K562 (cell line): ENCODE results near the gene METTL23. TPM values are rescaled to one million over a fixed set of nuclear protein-coding genes. Genes with fewer than 3 reads are reported as not detected.

Experiments
- ATF3 ChIP-seq, 2 experiments: fragments of 450-650 bp in 1 of 2; sonication (generic) in 1 of 2; formaldehyde crosslinking in 1 of 2; IDR thresholded peaks in 1 of 2; conservative IDR thresholded peaks in 1 of 2; 2 replicates each; pipeline versions ENCODE4 v1.6.1 to v1.8.1; 2016 to 2023; ENCODE audit warnings: mild to moderate bottlenecking in 2 of 2, moderate library complexity in 2 of 2, inconsistent platforms in 1 of 2, missing genetic modification reagents in 1 of 2
- E2F1 ChIP-seq: sonication (generic); formaldehyde crosslinking; IDR thresholded peaks from 2 replicates; pipeline ENCODE4 v1.8.1; 2023; ENCODE audit warnings: mild to moderate bottlenecking, missing genetic modification reagents, moderate library complexity
- E2F3 ChIP-seq: fragments of 250-450 bp; sonication (Bioruptor Pico); IDR thresholded peaks from 2 replicates; pipeline ENCODE4 v1.4.0; 2020; ENCODE audit warnings: mild to moderate bottlenecking
- ESRRA ChIP-seq: fragments of 450-650 bp; IDR thresholded peaks from 2 replicates; pipeline ENCODE4 v1.6.1; 2014; ENCODE audit warnings: low read depth, mild to moderate bottlenecking, moderate library complexity, borderline replicate concordance
- MED1 ChIP-seq: sonication (generic); formaldehyde crosslinking; IDR thresholded peaks from 2 replicates; pipeline ENCODE4 v1.8.1; 2023; ENCODE audit warnings: missing genetic modification reagents, borderline replicate concordance
- MLLT1 ChIP-seq, 2 experiments: fragments of 450-650 bp; IDR thresholded peaks; 2 replicates each; pipeline ENCODE4 v1.6.1; 2016
- MXD1 ChIP-seq: fragments of 250-450 bp; sonication (Bioruptor Pico); IDR thresholded peaks from 2 replicates; pipeline ENCODE4 v1.8.0; 2021; ENCODE audit warnings: borderline replicate concordance, mild to moderate bottlenecking, moderate library complexity; ENCODE audit not compliant: poor library complexity, severe bottlenecking
- MXI1 ChIP-seq: IDR thresholded peaks from 2 replicates; pipeline ENCODE4 v1.6.1; 2011; ENCODE audit warnings: low read depth, mild to moderate bottlenecking, improper control_type of control experiment, low read length
- PYGO2 ChIP-seq: fragments of 450-650 bp; IDR thresholded peaks from 2 replicates; pipeline ENCODE4 v1.6.1; 2016; ENCODE audit warnings: mild to moderate bottlenecking, missing genetic modification characterization, moderate library complexity, missing compliant biosample characterization
- RNF219 ChIP-seq: fragments of 250-450 bp; sonication (Bioruptor Pico); IDR thresholded peaks from 2 replicates; pipeline ENCODE4 v1.5.0; 2022; ENCODE audit warnings: mild to moderate bottlenecking
- SRF ChIP-seq, 2 experiments: fragments of 250-450, 450-650 bp in 1 of 2; sonication (Bioruptor Pico) in 1 of 2; sonication (generic) in 1 of 2; formaldehyde crosslinking; IDR thresholded peaks; 2 replicates each; pipeline versions ENCODE4 v1.5.0 to v1.5.1; 2020 to 2022; ENCODE audit warnings: mild to moderate bottlenecking in 1 of 2, missing genetic modification reagents in 1 of 2
- TFAM ChIP-seq: fragments of 250-450 bp; sonication (Bioruptor Pico); conservative IDR thresholded peaks from 2 replicates; pipeline ENCODE4 v1.5.0; 2021; ENCODE audit warnings: mild to moderate bottlenecking, moderate library complexity
- TOE1 ChIP-seq, 2 experiments: fragments of 450-650 bp in 1 of 2; sonication (generic) in 1 of 2; formaldehyde crosslinking in 1 of 2; IDR thresholded peaks; 2 replicates each; pipeline versions ENCODE4 v1.7.1 to v1.8.0; 2016 to 2022; ENCODE audit warnings: borderline replicate concordance in 2 of 2, mild to moderate bottlenecking in 2 of 2, antibody characterized with exemption in 1 of 2, inconsistent platforms in 1 of 2, low read depth in 1 of 2, missing genetic modification reagents in 1 of 2, moderate library complexity in 1 of 2
- ZBTB26 ChIP-seq: fragments of 450-650 bp; formaldehyde crosslinking; IDR thresholded peaks from 2 replicates; pipeline ENCODE4 v1.4.0; 2022; ENCODE audit warnings: missing genetic modification characterization
- ZFP36 ChIP-seq: fragments of 150-350 bp; IDR thresholded peaks from 2 replicates; pipeline ENCODE4 v1.6.1; 2018; ENCODE audit warnings: low read length, low read depth; ENCODE audit not compliant: partially characterized antibody
- ZNF224 ChIP-seq: sonication (generic); formaldehyde crosslinking; IDR thresholded peaks from 2 replicates; pipeline ENCODE4 v1.8.0; 2022; ENCODE audit warnings: mild to moderate bottlenecking, missing genetic modification reagents
- ZNF766 ChIP-seq: fragments of 200-800 bp; sonication (Bioruptor generic); conservative IDR thresholded peaks from 2 replicates; pipeline ENCODE4 v1.6.1; 2016; ENCODE audit warnings: missing genetic modification characterization, missing compliant biosample characterization
- polyA plus RNA-seq, 8 experiments: library from polyadenylated mRNA; depleted of rRNA in 4 of 8; stranded (reverse) in 5 of 8; unstranded in 3 of 8; fragments of >200 nt; fragmentation: Nextera tagmentation in 2 of 8; fragmentation: Illumina TruSeq in 1 of 8; extraction: Ambion mirVana in 2 of 8; extraction: Trizol in 1 of 8; gene quantifications; 2 replicates each; pipeline versions ENCODE4 v1.2.1 to v1.2.3, GENCODE V29; 2011 to 2014; ENCODE audit warnings: inconsistent platforms in 1 of 8, missing spikeins in 1 of 8
- total RNA-seq, 7 experiments: library from RNA; depleted of rRNA in 6 of 7; stranded (reverse); fragments of >200 nt in 6 of 7; fragmentation: Illumina TruSeq in 2 of 7; extraction: Trizol in 2 of 7; gene quantifications; 2 replicates each; pipeline versions ENCODE4 v1.2.1 to v1.2.3, GENCODE V29; 2011 to 2021; ENCODE audit warnings: low replicate concordance in 1 of 7

The METTL23 gene
- total and polyA plus RNA-seq, 9 of the 15 experiments (the other 6 are each of a cell fraction or from before 2014, with no cell fraction given): 29.4 to 67.3 (median 41.6) TPM

GRCh38 chr17:76736349-76737081 lies 9.9 kb downstream of the METTL23 start (continued):
- TF ChIP-seq ATF3 (IDR thresholded peaks at IDR 0.05) (no peak), ATF3 (CRISPR knock-in tag; conservative IDR thresholded peaks at IDR 0.05) (0 out of 2 replicates have a peak, but pooled peaks have one; percentile 4), TOE1 (IDR thresholded peaks at IDR 0.05; ENCODE audit: borderline replicate concordance) (no peak; the same call in 1 of the 2 replicates), TOE1 (CRISPR knock-in tag; IDR thresholded peaks at IDR 0.05; ENCODE audit: borderline replicate concordance, low read depth) (0 out of 2 replicates have a peak, but pooled peaks have one; percentile 34), TFAM (CRISPR knock-in tag) (no peak), ZBTB26 (0 out of 2 replicates have a peak, but pooled peaks have one; percentile 70), ZNF766 (CRISPR knock-in tag) (peak; percentile 42; the same call in 1 of the 2 replicates), ZFP36 (no peak), ZNF224 (CRISPR knock-in tag) (0 out of 2 replicates have a peak, but pooled peaks have one; percentile 7), ESRRA (peak; percentile 28; the same call in 1 of the 2 replicates), MED1 (peak; percentile 73), PYGO2 (no peak), MXI1 (peak; percentile 17; the same call in 1 of the 2 replicates), E2F3 (peak; percentile 83), MXD1 (CRISPR knock-in tag) (peak; percentile 60), RNF219 (CRISPR knock-in tag) (no peak), MLLT1 (IDR thresholded peaks at IDR 0.05) (peak; percentile 92 to 93; a peak in 3 of 4 replicates), SRF (CRISPR knock-in tag; IDR thresholded peaks at IDR 0.05) (no peak), E2F1 (CRISPR knock-in tag) (peak; percentile 82; the same call in 1 of the 2 replicates)
